SIG-M5 (cell line): Measurements from ENCODE around the gene DPEP2NB.
A peak's percentile ranks its signal among the peaks of the same experiment; 100 is the strongest.
"Not testable (repeated sequence)": the region's sequence is repeated elsewhere in the genome, so short reads cannot be mapped to it uniquely, and the experiment has no call there.

Experiments
- DNase-seq: peaks from one replicate; lab custom pipeline; 2025; lab: John Stamatoyannopoulos, UW

Gene DPEP2NB, protein sequence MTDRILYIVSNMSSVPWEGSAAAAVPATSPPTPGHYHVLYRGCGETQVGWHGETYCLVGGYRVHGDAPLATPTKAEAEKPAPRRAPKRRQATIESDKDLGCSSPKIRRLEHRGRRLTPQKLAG

DNA sequence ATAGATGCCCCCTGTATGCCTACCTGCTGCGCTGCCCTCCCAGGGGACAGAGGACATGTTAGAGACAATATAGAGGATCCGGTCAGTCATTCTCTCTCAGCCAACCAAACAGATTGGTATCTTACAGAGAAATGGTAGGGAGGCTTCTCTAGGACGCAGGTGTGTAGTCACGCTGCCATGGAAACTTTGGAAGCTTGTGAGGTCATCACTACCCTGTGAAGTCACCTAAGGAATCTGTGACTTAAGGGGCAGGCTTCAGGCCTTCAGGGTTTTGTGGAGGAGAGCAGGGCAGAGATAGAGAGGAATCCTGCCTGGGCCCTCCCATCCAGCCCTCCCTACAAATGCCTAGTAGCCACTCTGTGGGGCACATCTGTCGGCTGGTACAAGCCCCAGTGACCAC lies at the start of gene DPEP2NB:
TSS of gene DPEP2NB (minus strand) at position 231 of the 400 bp plus-strand sequence. CDS start at position 90, 141 bp downstream.
- DNase-seq = no peak

DNA sequence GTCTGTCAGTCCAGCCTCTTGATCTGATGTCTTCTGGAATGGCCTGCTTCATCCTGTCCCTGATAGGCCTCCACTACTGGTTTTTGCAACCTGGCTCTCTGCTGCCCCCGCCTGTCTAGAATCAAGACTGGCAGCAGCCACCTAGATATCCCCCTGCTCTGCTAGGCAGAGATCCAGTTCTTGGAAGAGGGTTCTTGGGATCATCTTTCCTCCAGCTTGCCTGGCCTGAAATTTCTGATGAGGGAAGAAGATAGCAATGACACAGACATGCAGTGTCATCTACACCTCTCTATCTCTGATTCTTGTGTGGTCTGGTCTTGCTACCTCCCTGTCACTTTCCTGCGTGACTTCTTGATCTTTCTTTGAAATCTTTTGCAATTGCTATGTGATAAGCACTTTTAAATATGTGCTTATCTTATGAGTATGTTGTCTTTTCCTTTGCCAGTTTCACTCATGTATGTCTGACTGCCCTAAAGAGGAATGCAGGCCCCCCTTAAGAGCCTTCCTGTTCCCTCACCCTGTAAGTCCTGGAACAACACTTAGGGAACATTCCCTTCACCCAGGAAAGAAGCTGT lies 49.2 kb upstream of the DPEP2NB start:
- no peak for DNase-seq

DNA sequence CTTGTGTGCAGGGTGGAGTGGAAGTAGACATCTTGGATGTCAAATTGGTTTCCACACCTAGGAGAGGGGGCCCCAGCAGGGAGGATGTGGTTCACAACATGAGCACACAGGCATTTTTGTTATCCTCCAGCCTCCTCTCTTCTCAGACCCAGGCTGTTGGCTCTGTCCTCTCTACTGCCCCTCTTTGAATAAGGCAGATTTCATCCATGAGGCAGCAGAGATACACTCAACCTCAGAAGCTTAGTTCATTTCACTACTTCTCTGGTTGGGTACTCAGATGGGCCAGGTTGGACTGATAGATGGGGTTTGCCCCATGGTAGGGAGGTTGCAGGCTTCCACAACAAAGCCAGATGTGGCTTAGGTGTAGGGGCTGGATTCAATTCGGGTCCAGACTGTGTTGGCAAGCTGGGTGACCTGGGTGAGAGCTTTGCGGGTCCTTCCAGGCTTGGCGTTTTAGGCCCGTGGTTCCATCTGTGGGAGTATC lies 47.2 kb upstream of the DPEP2NB start:
- DNase-seq = no peak

DNA sequence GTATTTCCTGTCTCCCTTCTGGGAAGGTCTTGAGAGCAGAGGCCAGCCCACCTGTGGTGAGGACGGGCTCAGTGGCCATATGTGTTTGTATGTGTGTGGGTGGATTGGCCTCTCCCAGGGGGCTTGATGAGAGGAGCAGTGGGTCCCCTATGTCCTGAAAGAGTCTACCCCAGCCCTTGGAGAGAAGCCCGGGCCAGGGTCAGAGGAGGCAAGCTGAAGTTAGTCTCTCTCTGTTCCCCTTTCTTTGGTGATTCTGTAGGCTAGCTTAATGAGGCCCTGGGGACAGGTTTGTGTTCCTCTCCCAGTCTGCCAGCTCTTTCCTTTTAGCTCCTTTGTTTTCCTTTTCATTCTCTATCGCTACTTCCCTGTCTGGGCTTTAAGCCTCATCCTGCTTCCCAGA lies 45.7 kb upstream of the DPEP2NB start:
- DNase-seq = no peak

DNA sequence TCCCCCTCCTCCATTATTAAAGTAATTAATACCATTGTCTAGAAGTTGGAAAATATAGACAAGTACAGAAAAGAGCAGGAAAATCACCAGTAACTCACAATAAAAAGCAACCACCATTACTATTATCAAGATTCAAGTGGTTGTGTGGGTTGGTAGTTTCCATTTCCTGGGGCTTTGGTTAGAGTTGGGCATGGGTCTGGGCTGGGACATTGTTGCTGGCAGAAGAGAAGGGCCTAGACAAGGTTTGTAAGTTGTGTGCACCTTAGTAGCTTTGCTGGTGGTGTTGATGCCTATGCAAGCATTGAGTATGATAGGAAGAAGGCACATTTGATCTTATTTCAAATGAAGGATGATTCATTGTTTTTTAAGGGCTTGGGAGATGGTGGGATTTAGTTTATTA lies 44.1 kb upstream of the DPEP2NB start:
- no peak for DNase-seq

DNA sequence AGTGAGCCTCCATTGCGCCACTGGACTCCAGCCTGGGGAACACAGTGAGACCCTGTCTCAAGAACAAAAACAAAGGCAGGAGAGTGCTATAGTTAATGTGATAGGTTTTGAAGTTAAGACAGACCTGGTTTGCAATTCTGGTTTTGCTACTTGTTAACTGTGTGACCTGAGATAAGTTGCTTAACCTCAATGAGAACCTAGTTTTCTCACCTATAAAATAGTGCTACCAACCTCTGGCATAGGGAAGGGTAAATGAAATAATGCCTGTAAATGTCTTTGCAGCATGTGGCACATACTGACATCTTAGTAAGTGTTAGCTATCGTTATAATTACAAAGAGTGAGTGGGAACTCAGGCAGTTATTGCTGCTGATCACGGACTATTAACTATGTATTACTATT lies 39.7 kb upstream of the DPEP2NB start:
- DNase-seq = no peak

DNA sequence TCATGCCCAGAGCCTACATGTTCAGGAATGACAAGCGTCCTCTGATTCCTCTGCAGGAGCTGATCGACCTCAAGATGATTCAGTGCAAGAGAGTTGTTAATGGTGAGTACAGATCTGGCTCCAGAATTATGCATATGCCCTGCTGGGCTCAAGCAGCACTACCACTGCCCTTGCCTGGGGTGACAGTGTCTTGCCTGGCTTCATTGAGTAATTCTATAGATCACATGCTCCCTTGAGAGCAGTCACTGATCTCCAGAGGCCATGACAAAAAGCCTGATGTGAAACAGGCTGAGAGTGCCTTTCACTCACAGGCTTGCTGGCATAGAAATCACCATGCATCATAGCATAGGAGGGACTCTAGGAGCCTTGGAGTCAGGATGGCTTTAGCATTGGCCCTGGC lies 33.7 kb upstream of the DPEP2NB start:
- no peak for DNase-seq

DNA sequence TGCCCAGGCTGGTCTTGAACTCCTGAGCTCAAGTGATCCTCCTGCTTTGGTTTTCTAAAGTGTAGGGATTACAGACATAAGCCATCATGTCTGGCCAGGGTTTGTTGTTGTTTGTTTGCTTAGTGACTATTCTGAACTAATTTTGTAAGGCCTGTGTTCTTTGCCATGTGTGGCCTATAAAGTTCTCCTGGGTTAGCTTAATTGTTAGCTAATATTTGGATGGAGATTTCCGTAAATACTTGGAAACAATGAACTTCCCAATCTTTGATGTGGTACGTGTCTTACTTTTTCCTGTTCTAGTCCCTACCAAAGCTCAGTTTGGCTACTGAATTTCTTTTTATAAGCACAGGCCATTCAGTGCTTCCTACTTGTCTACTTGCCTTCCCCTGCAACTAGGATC lies 32.3 kb upstream of the DPEP2NB start:
- no peak for DNase-seq

DNA sequence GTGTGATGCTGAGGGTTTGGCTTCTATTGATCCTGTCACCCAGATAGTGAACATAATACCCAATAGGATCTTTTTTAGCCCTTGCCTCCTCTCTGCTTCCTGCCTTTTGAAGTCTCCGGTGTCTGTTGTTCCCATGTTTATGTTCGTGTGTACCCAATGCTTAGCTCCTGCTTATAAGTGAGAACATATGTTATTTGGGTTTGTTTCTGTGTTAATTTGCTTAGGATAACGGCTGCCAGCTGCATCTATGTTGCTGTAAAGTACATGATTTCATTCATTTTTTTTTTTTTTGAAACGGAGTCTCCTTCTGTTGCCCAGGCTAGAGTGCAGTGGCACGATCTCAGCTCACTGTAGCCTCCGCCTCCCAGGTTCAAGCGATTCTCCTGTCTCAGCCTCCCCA lies 30.4 kb upstream of the DPEP2NB start:
- no peak for DNase-seq

DNA sequence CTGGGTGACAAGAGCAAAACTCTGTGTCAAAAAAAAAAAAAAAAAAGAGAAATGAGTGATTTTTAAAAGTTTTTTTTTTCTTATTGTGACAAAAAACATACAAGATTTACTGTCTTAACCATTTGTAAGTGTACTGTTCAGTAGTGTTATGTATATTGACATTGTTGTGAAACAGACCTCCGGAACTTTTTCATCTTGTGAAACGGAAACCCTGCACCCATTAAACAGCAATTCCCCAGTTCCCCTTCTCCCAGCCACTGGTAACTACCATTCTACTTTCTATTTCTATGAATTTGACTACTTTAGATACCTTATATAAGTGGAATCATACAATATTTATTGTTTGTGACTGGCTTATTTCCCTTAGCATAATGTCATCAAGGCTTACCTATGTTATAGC lies 26.1 kb upstream of the DPEP2NB start:
- peak; percentile 22 for DNase-seq

DNA sequence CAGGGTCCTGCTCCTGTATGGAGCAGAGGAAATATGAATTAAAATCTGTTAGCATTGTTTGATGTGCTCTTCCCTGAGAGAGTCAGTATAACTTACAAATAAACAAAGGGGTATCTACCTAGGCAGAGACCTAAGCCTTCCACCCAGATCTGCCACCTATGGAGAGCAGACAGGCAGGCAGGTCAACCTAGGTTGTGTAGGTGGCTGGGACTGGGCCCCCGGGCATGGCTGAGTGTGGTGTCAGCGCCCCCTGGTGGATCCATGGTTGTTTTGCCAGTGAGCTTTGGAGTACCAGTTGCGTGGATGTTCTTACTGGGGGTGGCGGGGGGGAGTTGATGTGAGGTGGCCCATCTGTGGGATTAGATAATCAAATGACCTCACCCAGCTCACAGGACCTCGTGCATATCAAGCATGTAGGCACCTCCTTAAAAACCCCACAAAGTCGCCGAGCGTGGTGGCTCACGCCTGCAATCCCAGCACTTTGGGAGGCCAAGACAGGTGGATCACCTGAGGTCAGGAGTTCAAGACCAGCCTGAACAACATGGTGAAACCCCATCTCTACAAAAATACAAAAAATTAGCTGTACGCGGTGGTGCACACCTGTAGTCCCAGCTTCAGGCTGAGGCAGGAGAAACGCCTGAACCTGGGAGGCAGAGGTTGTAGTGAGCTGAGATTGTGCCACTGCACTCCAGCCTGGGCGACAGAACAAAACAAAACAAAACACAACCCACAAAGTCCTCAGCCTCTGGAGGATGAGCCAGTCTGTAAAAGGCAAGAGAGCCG lies 25.0 kb upstream of the DPEP2NB start:
- no peak for DNase-seq

DNA sequence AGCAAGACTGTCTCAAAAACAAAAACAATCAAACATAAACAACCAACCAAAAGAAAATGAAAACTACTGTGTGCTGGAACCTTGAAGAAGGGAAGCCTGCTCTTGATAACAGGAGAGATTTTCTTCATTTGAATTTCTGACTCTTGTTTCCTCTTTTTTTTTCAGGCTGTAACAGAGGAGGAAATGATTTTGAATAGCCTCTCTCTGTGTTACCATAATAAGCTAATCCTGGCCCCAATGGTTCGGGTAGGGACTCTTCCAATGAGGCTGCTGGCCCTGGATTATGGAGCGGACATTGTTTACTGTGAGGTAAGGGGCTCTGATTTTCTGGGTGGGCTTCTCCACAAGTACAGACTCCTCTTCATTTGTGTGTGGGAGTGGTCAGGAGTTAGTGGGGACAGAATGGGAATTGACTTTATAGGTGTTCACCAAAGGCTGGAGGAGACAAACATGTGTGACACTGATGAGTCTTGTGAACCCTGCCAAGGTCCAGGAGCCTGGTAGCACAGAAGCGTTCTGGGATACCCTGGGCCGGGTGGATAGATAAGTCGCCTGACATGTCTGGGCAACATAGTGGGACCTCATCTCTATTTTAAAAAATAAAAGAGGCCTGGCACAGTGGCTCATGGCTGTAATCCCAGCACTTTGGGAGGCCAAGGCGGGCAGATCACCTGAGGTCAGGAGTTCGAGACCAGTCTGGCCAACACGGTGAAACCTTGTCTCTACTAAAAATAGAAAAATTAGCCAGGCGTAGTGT lies 22.3 kb upstream of the DPEP2NB start:
- no peak for DNase-seq

DNA sequence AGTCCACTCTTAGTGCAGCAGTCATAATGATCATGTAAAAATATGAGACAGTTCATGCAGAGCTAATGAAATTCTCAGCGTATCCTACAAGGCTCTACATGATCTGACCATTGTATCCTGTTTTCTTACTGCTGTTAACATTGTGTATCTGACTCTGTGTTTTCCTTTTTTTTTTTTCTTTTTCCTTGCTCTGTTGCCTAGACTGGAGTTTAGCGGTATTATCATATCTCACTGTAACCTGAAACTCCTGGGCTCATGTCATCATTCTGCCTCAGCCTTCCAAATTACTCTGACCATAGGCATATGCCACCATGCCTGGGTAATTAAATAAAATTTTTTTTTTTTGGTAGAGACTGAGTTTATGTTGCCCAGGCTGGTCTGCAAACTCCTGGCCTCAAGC lies 19.5 kb upstream of the DPEP2NB start:
- DNase-seq = no peak

DNA sequence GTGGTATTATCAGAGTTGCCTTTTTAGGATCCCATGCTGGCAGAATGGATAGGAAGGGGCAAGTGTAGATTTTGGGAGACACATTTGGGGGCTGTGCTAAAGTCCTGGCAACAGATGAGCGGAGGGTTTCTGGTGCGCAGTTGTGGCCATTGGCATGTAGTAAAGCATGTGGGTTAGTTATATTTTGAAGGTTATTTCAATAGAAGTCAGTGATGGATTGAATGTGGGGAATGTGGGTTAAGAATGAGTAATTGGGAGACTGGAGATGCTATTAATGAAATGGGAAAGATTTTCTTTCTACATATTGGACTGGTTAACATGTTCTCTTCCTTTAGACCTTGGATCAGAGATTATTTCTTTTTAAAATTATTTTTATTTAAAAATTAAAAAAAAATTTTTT lies 17.4 kb upstream of the DPEP2NB start:
- DNase-seq = no peak

DNA sequence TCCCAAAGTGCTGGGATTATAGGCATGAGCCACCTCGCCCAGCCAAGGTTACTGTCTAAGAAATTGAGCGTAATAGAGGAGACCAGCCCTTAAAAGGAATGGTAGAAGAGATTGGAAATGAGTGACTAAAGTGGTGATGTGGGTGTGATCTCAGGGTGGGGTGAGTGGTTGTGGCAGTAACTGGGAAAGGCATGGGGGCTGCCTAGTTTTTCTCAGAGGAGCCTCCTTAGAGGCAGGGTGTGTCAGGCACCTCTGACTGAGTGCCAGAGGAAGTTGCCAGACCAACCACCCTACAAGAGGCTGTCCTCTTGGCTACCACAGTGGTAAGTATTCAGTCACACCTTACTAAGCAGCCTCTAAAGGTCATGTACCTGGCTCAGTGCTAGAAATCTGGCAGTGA lies 16.2 kb upstream of the DPEP2NB start:
- DNase-seq = no peak

DNA sequence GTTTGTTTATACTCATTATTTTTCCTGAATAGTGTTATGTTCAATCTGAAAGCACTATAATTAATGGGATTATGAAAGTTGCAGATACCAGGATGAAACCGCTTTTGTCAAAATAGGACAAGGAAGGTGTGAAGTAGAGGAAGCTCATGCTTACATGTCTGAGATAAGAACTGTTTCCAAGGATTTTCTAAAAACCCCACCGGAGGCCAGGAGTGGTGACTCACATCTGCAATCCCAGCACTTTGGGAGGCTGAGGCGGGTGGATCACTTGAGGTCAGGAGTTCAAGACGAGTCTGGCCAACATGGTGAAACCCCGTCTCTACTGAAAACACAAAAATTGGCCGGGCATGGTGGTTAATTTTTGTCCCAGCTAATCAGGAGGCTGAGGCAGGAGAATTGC lies 14.4 kb upstream of the DPEP2NB start:
- not testable (repeated sequence) for DNase-seq

DNA sequence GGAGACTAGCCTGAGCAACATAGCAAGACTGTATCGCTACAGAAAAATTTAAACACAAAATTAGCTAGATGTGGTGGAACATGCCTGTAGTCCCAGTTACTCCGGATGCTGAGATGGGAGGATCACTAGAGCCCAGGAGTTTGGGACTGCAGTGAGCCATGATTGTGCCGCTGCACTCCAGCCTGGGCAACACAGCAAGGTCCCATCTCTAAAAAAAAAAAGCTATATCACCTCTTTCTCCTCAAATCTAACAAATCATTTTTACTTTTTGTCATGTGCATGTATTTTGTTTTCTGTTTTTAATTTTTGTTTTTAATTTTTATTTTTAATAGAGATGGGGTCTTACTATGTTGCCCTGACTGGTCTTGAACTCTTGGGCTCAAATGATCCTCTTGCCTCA lies 13.3 kb upstream of the DPEP2NB start:
- DNase-seq = no peak

DNA sequence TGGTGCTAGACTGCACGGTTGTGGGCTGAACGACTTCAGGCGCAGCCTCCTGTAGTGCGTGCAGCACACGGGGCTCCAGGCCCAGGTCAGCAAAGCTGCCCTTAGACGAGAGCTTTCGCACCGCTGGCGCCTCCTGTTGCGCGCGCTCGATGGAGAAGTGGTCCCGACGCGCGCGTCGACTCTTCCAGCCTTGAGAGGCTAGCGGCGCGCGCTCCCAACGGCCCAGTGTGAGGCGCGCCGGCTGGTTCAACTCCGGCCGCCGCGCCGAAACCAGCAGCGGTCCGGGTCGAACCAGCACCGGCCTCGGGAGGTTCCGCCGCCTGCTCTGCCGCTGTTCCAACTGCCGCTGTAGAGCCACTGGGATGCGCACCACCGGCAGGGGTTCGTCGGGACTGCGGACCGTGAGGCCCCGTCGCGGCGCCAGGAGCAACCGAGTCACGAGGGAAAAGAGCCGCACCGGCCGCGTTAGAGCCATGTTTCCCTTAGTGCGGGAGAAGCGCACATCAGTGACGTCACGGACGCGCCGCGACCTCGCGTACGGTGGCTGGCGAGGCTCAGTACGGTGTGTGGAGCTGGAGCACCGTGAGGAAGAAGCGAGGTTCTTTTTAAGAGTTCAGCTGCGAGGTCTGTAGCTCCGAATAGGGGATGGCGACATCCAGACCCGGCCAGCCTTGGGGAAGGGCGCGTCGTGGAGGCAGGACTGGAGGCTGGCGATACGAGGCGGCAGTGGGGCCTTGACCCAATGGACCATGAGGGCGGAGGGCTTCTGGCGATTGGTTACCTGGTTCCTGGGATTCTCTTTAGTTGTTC lies 7.2 kb upstream of the DPEP2NB start, which contains the start of the genes DDX28 and DUS2:
TSS of gene DDX28 (minus strand) at position 505 of the 810 bp plus-strand sequence. CDS start at position 475, 30 bp downstream.
TSS of gene DUS2 (plus strand) at position 557 of the 810 bp plus-strand sequence. CDS start 14,740 bp downstream, outside the sequence.
- peak; percentile 46 for DNase-seq

DNA sequence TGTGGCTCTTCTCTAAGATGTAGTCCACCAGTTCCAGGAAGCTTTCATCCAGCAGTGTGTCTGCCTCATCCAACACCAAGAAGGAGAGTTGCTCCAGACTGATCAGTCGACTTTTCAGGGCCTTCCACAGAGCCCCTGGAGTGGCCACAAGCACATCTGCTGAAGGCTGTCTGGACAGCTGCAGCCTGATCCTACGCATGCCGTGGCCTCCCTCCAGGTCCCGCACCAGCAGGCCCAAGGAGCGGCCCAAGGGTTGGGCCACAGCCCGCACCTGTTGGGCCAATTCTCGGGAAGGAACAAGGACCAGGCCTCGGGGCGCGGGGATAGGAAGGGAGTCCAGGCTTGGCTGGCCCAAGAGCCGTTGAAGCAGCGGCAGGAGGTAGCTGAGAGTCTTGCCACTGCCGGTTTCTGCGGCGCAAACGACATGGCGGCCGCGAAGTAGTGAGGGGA lies 6.6 kb upstream of the DPEP2NB start:
- DNase-seq = no peak

DNA sequence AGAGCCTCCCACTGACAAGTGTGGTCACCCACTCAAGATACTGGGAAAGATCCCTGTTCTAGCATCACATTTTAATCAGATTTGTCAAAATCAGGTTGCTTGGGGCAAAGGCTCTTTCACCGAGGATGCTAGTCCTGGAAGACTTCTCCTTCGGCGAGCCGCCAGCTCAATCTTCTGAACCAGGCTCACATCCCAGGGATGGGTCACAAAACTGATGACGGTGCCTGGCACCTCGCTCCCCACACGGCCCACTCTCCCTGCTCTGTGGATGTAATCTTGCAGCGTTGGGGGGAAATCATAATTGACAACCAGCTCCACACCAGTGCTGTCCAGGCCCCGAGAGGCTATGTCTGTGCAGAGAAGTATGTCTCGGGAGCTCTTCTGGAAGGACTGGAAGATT lies 5.8 kb upstream of the DPEP2NB start:
- DNase-seq = no peak

DNA sequence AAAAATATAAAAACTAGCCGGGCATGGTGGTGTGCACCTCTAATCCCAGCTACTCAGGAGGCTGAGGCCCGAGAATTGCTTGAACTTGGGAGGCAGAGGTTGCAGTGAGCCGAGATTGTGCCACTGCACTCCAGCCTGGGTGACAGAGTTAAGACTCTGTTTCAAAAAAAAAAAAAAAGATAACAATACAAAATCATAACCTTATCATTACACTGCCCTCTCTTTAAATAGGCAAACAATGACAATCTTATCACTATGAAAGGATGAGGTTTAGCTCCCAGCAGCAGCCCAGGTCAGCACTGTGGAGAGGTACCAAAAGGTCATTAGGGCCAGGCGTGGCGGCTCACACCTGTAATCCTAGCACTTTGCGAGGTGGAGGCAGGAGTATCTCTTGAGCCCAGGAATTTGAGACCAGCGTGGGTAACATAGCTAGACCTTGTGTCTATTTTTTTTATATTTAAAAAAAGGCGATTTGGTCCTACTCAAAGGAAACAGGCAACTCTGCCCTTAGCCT lies 3.5 kb upstream of the DPEP2NB start:
- DNase-seq = no peak
